Thyroid gland (tissue), 4 donors: ENCODE data around the gene TP73. TPM values are rescaled to one million over a fixed set of nuclear protein-coding genes. Genes with fewer than 3 reads are reported as not detected.

Experiments
- DNase-seq, 2 donors: peaks; one replicate each; pipeline ENCODE4 v3.0.0-alpha.2; 2019
- H3K27ac ChIP-seq, 3 donors: fragments of 200-600 bp; sonication (generic); 1 replicate in 2 of 3; 2 replicates in 1 of 3; pipeline ENCODE4 v1.5.1; 2016 to 2019; ENCODE audit warnings: mild to moderate bottlenecking in 1 of 3, moderate library complexity in 1 of 3
- H3K27me3 ChIP-seq: fragments of 200-600 bp; sonication (generic); one replicate; pipeline ENCODE4 v1.5.1; 2019
- H3K36me3 ChIP-seq, 2 donors: fragments of 200-600 bp; sonication (generic); one replicate each; pipeline ENCODE4 v1.5.1; 2016 to 2019
- H3K4me1 ChIP-seq, 2 donors: fragments of 200-600 bp; sonication (generic); one replicate each; pipeline ENCODE4 v1.5.1; 2017 to 2019
- H3K4me3 ChIP-seq, 3 donors: fragments of 200-600 bp; sonication (generic); replicated peaks in 1 of 3; 1 replicate in 2 of 3; 2 replicates in 1 of 3; pipeline ENCODE4 v1.5.1; 2016; ENCODE audit warnings: mild to moderate bottlenecking in 1 of 3
- H3K9me3 ChIP-seq: fragments of 200-600 bp; sonication (generic); one replicate; pipeline ENCODE4 v1.5.1; 2017
- POLR2A ChIP-seq, 2 donors: fragments of 450-650 bp; IDR thresholded peaks; one replicate each; pipeline ENCODE4 v1.6.1; 2017; ENCODE audit warnings: antibody characterized with exemption in 2 of 2, mild to moderate bottlenecking in 2 of 2, moderate library complexity in 1 of 2
- WGBS, 2 donors: methylation state at CpG; one replicate each; pipeline ENCODE4 v1.1.5; 2017; 5-methylcytosine and 5-hydroxymethylcytosine counted together
- intact Hi-C: fragments of 100-400 bp; cut with DNase I; formaldehyde crosslinking; loops from one replicate; pipeline ENCODE4 v1.15.1; 2023
- total RNA-seq, 4 donors: library from RNA; depleted of rRNA; stranded (reverse); fragments of >200 nt; gene quantifications; one replicate each; pipeline ENCODE4 v1.2.3, GENCODE V29; 2016
- TF ChIP-seq, protein P1 (sequence below), 6 experiments: fragments of 200-600 bp in 3 of 6; fragments of 450-650 bp in 3 of 6; sonication (generic) in 3 of 6; IDR thresholded peaks; one replicate each; pipeline ENCODE4 v1.5.1; 2016 to 2019; ENCODE audit warnings: antibody characterized with exemption in 6 of 6, mild to moderate bottlenecking in 2 of 6, inconsistent platforms in 1 of 6, moderate library complexity in 1 of 6

Gene TP73
- total RNA-seq, 4 donors from 2014 or later = 0.33 to 0.49 TPM; not detected in 2

DNA sequence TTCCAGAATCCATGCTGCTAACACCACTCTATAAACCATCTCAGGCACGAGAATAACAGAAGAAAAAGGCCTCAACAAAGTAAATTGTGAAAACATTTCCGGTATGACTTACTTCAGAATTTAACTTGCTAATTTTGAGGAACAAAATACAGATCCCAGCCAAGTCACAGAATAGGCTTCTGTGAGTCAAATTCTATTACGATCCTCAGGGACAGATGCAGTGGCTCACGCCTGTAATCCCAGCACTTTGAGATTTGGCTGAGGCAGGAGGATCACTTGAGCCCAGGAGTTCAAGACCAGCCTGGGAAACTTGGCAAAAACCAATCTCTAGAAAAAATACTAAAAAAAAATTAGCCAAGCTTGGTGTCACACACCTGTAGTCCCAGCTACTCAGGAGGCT lies 91.1 kb downstream of the TP73 start:
- intact Hi-C loops = no loop called here
- no peaks in the 10 kb centered on the region for H3K9me3 ChIP-seq
- H3K4me1 ChIP-seq = peaks cover 15 to 19% of the 10 kb centered on the region in 2 donors
- WGBS, 2 donors = 71 to 74% methylated on average over 4 of the region's 4 CpGs
- no peak overlapping the region for H3K4me3 ChIP-seq
- no peak overlapping the region for H3K27ac ChIP-seq
- no peak for DNase-seq
- H3K27me3 ChIP-seq = no peaks in the 10 kb centered on the region
- peaks cover 17 to 24% of the 10 kb centered on the region in 2 donors for H3K36me3 ChIP-seq
- TF ChIP-seq POLR2A (IDR thresholded peaks at IDR 0.05) = no peak
- TF ChIP-seq, protein P1, sequence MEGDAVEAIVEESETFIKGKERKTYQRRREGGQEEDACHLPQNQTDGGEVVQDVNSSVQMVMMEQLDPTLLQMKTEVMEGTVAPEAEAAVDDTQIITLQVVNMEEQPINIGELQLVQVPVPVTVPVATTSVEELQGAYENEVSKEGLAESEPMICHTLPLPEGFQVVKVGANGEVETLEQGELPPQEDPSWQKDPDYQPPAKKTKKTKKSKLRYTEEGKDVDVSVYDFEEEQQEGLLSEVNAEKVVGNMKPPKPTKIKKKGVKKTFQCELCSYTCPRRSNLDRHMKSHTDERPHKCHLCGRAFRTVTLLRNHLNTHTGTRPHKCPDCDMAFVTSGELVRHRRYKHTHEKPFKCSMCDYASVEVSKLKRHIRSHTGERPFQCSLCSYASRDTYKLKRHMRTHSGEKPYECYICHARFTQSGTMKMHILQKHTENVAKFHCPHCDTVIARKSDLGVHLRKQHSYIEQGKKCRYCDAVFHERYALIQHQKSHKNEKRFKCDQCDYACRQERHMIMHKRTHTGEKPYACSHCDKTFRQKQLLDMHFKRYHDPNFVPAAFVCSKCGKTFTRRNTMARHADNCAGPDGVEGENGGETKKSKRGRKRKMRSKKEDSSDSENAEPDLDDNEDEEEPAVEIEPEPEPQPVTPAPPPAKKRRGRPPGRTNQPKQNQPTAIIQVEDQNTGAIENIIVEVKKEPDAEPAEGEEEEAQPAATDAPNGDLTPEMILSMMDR (IDR thresholded peaks at IDR 0.05) = no peak

DNA sequence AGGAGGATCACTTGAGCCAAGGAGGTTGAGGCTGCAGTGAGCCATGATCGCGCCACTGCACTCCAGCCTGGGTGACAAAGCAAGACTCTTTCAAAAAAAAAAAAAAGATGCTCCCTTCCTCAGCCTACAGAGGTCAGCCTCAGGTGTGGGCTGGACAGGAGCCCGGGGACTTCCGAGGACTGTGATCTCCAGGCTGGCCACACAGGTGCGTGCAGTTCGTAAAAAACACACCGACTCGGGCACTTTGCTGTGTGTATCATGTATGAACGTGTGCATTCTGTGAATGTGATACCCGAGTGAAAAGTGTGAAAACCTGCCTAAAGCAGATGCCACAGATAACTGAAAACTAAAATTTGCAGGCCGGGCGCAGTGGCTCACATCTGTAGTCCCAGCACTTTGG lies 91.5 kb downstream of the TP73 start:
- WGBS, 2 donors = 92 to 96% methylated on average over 12 of the region's 12 CpGs

DNA sequence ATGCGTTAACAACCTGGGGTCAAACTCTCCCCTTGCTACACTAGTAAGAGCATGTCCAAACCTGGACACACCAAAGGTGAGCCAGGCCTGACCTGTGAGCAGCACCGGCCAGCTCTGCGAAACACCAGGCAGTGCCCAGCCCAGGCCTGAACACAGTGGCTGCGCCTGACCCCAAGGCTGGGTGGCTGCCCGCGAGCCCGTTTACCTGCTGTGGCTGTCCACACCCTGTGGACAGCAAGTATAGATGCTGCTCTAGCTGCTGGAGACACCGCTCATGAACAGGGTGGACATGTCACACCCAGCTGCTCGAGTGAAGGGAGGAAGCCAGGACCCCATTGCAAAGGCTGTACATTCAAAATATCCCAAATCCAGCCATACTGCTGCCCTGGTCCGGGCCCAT lies 92.3 kb downstream of the TP73 start:
- TF ChIP-seq POLR2A (IDR thresholded peaks at IDR 0.05) = no peak
- TF ChIP-seq, protein P1 (IDR thresholded peaks at IDR 0.05) = no peak
- no peaks in the 10 kb centered on the region for H3K27me3 ChIP-seq
- peaks cover 13 to 18% of the 10 kb centered on the region in 2 donors for H3K36me3 ChIP-seq
- no peaks in the 10 kb centered on the region for H3K9me3 ChIP-seq
- 90% methylated on average over 4 to 5 of the region's 10 CpGs for WGBS, 2 donors
- H3K27ac ChIP-seq = no peak overlapping the region
- no peak for DNase-seq
- intact Hi-C loops = no loop called here
- H3K4me1 ChIP-seq = peaks cover 26 to 29% of the 10 kb centered on the region in 2 donors
- no peak overlapping the region for H3K4me3 ChIP-seq

More for the DNA sequence above, 91.5 kb downstream of the TP73 start:
- no peak for TF ChIP-seq POLR2A (IDR thresholded peaks at IDR 0.05)
- TF ChIP-seq, protein P1 (IDR thresholded peaks at IDR 0.05) = no peak
- H3K36me3 ChIP-seq = peaks cover 13 to 21% of the 10 kb centered on the region in 2 donors
- no peak overlapping the region for H3K4me3 ChIP-seq
- no peaks in the 10 kb centered on the region for H3K9me3 ChIP-seq
- H3K27me3 ChIP-seq = no peaks in the 10 kb centered on the region
- H3K27ac ChIP-seq = no peak overlapping the region
- intact Hi-C loops = no loop called here
- DNase-seq = no peak
- peaks cover 18 to 21% of the 10 kb centered on the region in 2 donors for H3K4me1 ChIP-seq

DNA sequence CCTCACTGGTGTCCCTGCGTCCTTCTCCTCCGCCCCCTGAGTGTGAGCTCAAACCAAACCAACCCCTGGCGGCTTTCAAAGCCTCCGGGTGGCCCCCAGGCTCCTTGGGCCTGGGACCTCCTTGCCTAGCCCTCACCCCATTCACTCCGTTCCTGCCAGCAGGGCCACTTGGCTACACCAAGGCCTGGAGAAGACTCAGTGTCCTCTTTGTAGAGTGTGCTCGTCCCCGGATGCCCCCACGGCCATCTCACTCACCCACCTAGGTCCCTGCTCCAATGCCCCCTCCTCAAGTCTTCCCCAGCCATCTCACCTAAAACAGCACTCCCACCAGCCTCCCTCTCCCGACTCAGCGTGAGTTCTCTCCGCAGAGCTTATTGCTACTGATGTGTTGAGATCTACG lies 92.8 kb downstream of the TP73 start:
- 93 to 95% methylated on average over 12 of the region's 12 CpGs for WGBS, 2 donors
- intact Hi-C loops = no loop called here
- Histone ChIP-seq H3K9me3 (no peaks in the 10 kb centered on the region), H3K36me3 (peaks cover 13 to 16% of the 10 kb centered on the region in 2 donors), H3K4me1 (peaks cover 26 to 30% of the 10 kb centered on the region in 2 donors), H3K27ac (no peak overlapping the region), H3K27me3 (no peaks in the 10 kb centered on the region), H3K4me3 (no peak overlapping the region)
- TF ChIP-seq, protein P1 (IDR thresholded peaks at IDR 0.05) = no peak
- TF ChIP-seq POLR2A (IDR thresholded peaks at IDR 0.05) = no peak
- no peak for DNase-seq

DNA sequence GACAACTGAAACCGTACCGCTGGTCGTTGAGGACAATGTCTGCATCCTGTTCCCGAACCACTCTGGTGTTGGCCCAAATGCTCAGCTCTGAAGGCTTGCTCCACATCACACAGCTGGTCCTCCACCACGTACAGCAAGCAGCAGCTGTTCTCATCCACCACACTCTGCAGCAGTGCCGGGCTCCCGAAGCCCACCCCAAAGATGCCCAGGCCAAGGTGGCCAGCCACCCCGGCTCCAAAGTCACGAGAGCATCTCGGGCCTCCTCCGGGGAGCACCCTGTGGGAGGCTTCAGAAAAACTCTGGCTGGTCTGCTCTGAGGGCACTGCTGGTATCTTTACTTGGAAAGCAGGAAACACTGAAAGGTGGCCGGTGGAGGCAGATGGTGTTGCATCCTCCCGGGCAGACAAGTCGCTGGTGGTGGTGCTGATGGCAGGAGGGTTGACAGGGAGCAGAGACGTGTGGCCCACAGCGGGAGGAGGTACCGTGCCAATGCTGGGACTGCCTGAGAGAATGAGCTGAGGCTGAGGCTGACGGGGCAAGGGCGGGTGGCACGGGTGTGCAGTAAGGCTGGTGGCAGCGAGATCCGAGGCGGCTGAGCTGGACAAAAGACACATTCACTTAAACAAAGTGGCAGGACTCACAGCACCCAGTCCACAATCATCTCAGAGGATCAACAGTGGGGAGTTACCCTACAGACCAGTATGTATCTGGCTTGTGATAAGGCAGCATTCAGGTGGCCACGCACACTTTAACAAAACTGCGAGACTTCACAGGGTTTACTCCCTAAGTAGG lies 93.5 kb downstream of the TP73 start:
- H3K36me3 ChIP-seq = peaks cover 13 to 15% of the 10 kb centered on the region in 2 donors
- intact Hi-C loops = no loop called here
- no peak for DNase-seq
- H3K27ac ChIP-seq = no peak overlapping the region
- 84 to 86% methylated on average over 25 of the region's 25 CpGs for WGBS, 2 donors
- no peaks in the 10 kb centered on the region for H3K9me3 ChIP-seq
- peaks cover 26 to 30% of the 10 kb centered on the region in 2 donors for H3K4me1 ChIP-seq
- no peak overlapping the region for H3K4me3 ChIP-seq
- no peaks in the 10 kb centered on the region for H3K27me3 ChIP-seq
- no peak for TF ChIP-seq POLR2A (IDR thresholded peaks at IDR 0.05)
- TF ChIP-seq, protein P1 (IDR thresholded peaks at IDR 0.05) = no peak
